Stimulated activated CD4-positive, alpha-beta T cell treated with anti-CD3 and anti-CD28 coated beads, Interleukin-12 subunit alpha, Interleukin-12 subunit beta, amount 100 ng/mL, for 24 hours (primary cell): ENCODE measurements around the gene C11orf97.
"Not testable (repeated sequence)": the region's sequence is repeated elsewhere in the genome, so short reads cannot be mapped to it uniquely, and the experiment has no call there.

Experiments used
- DNase-seq, 2 experiments: peaks; one replicate each; pipeline ENCODE4 v3.0.0-alpha.2; 2020; ENCODE audit warnings: low read depth in 2 of 2

C11orf97 gene

GRCh38 chr11:94557992-94558391 lies 45.7 kb downstream of the C11orf97 start:
- DNase-seq: no peak

GRCh38 chr11:94558468-94558867 lies 46.2 kb downstream of the C11orf97 start:
- DNase-seq: no peak

- DNase-seq: no peak
These were observed 46.7 kb downstream of the C11orf97 start for GRCh38 chr11:94558932-94559331.

- no peak for DNase-seq
These were observed 47.1 kb downstream of the C11orf97 start for GRCh38 chr11:94559361-94559760.

DNA sequence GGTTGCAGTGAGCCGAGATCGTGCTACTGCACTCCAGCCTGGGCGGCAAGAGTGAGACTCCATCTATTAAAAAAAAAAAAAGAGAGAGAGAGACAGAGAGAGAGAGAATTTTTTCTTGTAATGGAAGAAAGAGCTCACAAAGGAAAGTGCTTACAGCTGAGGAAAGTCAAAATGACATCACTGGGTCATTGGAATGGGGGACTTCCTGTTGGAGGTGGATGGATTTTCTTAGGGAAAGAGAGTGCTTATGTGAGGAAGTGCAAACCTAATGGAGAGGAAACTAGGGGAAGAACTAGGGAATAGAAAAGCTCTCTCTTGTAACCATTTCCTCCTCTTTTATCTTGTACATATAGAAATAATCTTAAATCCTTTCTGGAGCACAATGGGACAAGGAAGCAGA lies 48.6 kb downstream of the C11orf97 start:
- DNase-seq: no peak

DNA sequence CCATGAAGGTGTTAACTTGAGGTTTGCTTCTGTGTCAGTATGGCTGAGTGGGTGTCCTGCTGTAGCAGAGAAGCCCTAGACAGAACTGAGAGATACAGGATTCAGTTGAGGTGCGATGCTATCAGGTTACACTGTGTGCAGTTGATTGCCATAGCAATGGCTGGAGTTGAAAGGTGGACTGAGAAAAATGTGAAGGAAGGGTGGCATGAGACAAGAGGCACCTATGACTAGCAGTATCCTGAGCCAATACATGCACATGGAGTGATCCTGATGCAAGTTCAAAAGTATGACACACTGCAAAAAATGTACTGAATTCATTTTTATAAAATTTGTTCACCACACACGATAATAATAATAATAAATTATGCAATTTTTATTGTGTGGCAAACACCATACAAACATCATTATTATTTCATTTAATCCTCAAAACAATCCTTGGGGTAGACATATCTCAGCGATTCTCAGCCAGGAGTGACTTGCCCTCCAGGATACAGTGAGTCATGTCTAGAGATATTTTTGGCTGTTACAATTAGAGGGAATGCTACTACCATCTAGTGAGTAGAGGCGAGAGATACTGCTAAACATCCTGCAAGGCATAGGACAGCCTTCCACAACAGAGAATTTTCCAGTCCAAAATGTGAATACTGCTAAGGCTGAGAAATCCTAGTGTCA lies 51.1 kb downstream of the C11orf97 start:
- DNase-seq: no peak

DNA sequence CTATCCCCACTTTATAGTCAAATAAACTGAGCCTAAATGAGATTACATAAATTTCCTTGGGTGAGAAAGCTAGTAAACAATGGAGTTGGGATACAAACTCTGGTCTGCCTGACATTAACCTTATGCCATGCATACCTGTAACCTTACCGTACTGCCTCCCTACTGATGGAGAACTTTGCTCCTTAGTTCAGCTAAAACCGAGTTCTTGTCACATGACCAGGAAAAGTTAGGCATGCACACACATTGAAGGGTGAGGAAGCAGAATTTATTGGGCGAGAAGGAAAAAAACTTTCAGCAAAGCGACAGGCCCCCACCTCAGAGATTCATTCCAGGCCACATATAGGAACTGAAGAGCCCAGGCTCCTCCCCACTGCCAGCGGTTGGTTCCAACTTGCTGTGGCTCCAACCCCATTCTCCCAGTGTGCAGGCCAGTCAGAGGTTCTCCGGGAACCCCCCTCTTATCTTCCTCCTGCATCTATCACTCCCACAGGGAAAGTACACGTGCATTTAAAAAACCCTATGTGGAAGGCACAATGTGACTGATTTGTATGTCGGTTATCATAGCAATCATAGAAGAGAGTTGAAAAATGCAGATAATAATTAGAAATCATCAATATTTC lies 51.7 kb downstream of the C11orf97 start:
- DNase-seq: no peak

- DNase-seq: no peak
These were observed 55.0 kb downstream of the C11orf97 start, which contains the start of gene PIWIL4 for GRCh38 chr11:94567181-94567670. Gene PIWIL4 (plus strand): TSS chr11:94567368. CDS start chr11:94567519, 151 bp downstream.

DNA sequence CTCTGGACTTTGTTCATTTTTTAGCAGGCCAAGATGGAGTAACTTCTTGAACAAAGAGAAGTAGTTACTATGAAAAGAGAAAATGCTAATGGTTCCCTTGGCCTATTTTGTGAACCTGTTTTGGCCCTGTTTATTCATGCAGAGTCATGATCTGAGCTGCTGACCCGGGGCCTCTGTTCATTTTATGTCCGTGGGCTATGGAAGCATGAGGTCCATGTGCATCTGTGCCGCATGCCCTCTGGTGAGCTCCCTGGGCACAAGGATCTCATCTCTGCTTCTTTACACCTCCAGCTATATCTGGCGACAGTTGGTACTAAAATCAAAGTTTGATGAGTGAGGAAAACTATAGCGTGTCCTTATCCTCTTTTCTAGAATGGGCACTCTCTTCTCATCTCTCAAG lies 55.9 kb downstream of the C11orf97 start:
- no peak for DNase-seq

- no peak for DNase-seq
These were observed 56.5 kb downstream of the C11orf97 start for GRCh38 chr11:94568717-94569116.

- not testable (repeated sequence) for DNase-seq
These were observed 60.7 kb downstream of the C11orf97 start for GRCh38 chr11:94572975-94573374.

GRCh38 chr11:94574193-94574961 lies 62.1 kb downstream of the C11orf97 start:
- DNase-seq: no peak

DNA sequence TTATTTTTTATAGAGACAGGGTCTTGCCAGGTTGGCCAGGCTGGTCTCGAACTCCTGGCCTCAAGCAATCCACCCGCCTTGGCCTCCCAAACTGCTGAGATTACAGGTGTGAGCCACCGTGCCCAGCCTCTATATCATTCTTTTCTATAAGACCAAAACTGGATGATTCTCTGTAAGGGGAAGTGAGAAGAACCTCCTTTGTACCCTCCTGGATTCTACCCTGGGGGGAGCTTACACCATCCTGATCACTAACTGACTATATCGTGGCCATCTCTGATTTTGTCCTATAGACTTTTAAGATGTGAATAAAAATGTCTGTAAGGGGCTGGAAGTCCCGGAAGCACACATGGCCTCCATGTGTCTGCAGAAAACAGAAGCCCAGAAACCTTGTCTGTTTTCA lies 64.0 kb downstream of the C11orf97 start:
- DNase-seq: no peak

DNA sequence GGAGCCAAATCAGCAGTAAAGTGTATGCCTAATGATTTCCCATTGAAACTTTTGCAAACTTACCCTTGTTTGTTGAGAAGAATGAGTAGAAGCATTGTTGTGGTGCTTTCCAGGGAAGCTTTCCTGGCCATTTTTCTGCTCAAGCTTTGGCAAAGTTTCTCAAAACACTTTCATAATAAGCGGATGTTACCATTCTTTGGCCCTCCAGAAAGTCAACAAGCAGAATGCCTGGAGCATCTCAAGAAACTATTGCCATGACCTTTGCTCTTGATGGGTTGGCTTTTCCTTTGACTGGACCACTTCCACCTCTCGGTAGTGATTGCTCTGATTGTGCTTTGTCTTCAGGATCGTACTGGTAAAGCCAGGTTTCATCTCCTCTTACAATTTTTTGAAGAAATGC lies 65.6 kb downstream of the C11orf97 start:
- DNase-seq: no peak
